GM19023 (cell line): ENCODE measurements around the gene ALAS2.
"Not testable (repeated sequence)": the region's sequence is repeated elsewhere in the genome, so short reads cannot be mapped to it uniquely, and the experiment has no call there.

Source experiments
- ATAC-seq: cut with Tn5 transposase; IDR thresholded peaks from one replicate; pipeline ENCODE4 v1.9.1; 2021; ENCODE audit warnings: mild to moderate bottlenecking, moderate library complexity; ENCODE audit not compliant: unreplicated experiment

Gene ALAS2

DNA sequence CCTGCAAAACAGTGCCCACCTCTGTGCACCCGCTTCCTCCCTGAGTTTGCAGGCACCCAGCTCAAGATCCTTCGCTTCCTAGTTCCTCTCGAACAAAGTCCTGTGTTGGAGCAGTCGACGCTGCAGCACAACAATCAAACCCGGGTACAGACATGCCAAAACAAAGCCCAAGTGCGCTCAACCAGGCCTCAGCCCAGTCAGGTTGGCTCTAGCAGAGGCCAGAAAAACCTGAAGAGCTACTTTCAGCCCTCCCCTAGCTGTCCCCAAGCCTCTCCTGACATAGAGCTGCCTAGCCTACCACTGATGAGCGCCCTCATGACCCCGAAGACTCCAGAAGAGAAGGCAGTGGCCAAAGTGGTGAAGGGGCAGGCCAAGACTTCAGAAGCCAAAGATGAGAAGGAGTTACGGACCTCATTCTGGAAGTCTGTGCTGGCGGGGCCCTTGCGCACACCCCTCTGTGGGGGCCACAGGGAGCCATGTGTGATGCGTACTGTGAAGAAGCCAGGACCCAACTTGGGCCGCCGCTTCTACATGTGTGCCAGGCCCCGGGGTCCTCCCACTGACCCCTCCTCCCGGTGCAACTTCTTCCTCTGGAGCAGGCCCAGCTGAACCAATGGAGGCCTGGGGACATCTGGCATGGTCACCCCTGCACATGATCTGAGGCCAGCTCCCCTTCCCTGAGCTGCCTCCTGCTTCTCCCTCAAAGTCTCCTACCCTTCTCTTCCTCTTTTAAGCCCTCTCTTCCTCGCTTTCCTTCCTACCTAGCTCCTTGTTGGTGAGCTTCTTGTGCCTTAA lies 23.8 kb downstream of the ALAS2 start:
- no peak for ATAC-seq

DNA sequence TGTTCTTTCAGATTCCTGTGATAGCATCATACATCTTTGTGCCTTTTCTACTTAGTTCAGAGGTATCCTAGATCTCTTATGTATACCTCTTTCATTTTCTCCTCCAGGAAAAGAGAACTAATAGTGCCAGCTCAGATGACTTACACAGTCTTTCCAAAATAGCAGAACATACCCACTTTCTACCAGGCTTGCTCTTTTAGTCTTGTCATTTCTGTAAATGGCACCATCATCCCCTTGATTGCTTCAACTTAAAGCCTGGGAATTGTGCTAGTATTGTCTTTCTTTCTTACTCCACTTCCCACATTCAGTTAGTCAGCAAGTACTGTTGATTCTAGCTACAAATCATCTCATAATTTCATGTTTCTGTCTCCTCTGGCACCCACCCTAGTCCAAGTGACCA lies 25.5 kb downstream of the ALAS2 start:
- ATAC-seq = no peak

- no peak for ATAC-seq
These were observed 26.5 kb downstream of the ALAS2 start for GRCh38 chrX:55004231-55004630.

DNA sequence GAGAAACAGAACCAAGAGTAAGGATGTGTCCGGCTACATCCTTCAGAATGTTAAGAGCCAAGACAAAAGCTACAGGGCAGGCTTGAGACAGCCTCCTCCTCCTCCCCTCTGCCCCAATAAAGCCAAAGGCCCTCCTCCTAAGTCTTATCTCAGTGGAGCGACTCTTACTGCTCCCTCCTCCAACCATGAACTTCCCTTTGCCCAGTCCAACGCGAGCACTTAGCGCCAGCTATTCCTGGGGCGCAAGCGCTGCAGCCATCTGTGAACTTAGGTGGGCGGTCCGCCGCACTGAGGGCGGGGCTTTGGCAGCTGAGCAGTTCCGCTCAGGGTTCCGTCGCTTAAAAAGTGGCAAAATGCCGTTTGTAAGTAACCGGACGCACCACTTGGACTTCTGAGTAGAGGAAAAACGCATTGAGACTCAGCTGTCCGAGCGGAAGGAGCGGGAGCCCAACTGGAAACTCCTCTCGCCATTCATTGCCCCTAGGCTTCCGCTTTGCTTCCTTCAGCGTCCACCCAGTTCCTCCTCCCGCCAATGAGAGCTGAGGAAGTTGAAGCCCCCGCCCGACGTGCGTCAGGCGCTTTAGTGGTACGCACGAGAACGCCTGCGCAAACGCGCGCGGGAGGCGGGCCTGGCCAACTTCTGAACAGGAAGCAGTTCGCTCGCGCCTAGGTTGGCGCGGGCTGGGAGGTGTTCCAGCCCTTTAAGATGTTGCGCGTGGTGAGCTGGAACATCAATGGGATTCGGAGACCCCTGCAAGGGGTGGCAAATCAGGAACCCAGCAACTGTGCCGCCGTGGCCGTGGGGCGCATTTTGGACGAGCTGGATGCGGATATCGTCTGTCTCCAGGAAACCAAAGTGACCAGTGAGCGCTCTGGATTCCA lies 30.8 kb downstream of the ALAS2 start, which contains the start of gene APEX2:
Gene APEX2, plus strand, starts transcription at position 647 of the 882 bp plus-strand sequence. Its CDS starts 60 bp downstream, at position 707.
- peak; percentile 93 for ATAC-seq

DNA sequence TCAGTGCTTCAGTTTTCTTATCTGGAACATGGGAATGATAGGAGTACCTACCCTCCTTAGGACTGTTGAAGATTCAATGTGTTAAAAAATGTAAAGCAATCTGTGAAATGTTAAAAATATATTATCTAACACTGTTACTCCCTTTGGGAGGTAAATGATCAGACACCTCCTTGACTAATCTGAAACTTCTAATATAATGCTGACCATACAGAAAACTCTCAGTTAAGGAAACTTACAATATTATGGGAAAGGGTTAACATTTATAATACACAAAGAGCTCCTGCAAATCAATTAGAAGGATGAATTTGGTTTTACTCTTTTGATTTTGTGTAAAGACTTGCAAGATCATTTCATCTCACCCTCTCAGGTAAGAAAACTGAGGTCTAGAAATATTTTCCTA lies 35.2 kb downstream of the ALAS2 start:
- ATAC-seq = no peak

- no peak for ATAC-seq
These were observed 36.0 kb downstream of the ALAS2 start for GRCh38 chrX:54994668-54995351.

DNA sequence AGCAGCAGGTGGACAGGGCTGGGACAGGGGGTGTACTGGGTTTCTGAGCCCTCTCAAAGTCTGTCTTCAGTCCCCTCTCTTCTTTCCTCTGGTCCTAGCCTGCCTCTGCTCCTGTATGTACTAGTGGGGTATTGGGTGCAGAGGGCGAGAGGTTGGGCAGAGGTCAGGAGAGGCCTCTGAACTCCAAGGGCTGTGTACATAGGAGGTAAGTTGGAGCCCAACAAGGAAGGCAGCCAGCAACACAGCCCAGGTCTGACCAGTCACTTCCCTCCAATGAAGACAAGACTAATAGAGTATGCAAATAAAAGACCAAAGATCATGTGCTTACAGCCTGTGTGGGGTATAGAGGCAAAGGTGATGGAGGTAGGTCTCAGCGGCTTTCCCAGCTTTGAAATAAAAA lies 36.7 kb downstream of the ALAS2 start, which contains the start of gene PFKFB1:
Gene PFKFB1, minus strand, starts transcription at position 90 of the 400 bp plus-strand sequence. CDS start 181 bp downstream, outside the sequence.
- ATAC-seq = no peak

DNA sequence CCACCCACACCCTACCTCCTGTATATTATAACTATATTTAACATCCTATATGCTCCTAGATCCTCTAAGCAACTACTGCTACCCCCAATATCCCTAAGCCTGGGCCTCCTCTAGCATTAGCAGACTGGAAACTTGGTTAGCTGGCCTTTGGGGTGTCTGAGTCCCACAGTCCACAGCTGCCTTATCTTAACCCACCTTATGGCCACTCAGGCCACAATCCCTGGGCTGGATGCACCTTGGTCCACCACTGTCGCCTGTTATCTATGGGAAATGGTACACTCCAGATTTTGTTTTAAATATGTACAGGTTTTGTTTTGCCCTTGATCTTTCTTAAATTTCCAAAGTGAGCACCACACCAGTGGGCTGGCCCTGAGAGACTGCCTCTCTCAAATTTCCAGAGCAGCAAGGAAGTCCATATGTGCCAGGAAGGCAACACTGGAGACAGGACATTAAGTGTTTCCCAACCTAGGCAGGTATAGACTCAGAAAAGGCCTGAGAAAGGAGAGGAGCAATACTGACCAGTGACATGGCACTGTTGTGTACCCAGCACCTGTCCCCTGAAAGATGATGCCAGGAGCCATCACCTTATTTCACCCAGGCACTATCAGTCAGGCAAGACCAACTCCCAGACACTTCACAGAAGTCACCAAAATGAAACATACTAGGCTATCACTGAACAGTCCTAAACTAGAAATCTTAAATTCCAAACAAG lies 37.7 kb downstream of the ALAS2 start:
- no peak for ATAC-seq

- ATAC-seq = no peak
These were observed 39.1 kb downstream of the ALAS2 start for GRCh38 chrX:54991706-54992105.

DNA sequence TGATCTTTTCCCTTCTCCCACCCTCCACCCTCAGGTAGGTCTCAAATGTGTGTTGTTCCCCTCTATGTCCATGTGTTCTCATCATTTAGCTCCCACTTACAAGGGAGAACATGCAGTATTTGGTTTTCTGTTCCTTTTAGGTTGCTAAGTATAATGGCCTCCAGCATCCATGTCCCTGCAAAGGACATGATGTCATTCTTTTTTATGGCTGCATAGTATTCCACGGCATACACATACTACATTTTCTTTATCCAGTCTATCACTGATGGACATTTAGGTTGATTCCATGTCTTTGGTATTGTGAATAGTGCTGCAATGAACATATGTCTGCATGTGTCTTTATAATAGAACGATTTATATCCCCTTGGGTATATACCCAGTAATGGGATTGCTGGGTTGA lies 47.5 kb downstream of the ALAS2 start:
- ATAC-seq = not testable (repeated sequence)

GRCh38 chrX:54980334-54980733 lies 50.4 kb downstream of the ALAS2 start:
- no peak for ATAC-seq

DNA sequence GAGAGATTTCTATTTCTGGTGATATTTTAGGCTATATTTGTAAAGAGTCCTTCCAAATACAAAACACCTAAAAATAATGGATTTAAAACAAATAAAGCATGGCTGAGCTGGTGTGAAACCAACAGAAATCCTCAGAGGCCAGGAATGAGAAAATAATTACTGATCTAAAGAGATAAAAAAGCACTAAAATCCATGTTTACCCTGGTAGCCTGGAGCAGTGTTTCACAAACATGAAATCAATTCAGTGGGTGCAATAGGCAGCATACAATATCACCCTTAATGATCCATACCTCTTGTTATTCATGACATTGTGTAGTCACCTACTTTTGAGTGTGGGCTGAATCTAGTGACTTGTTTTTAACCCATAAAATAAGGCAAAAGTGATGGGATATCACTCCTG lies 51.3 kb downstream of the ALAS2 start:
- ATAC-seq = no peak

- ATAC-seq = no peak
These were observed 52.3 kb downstream of the ALAS2 start for GRCh38 chrX:54978448-54978847.

DNA sequence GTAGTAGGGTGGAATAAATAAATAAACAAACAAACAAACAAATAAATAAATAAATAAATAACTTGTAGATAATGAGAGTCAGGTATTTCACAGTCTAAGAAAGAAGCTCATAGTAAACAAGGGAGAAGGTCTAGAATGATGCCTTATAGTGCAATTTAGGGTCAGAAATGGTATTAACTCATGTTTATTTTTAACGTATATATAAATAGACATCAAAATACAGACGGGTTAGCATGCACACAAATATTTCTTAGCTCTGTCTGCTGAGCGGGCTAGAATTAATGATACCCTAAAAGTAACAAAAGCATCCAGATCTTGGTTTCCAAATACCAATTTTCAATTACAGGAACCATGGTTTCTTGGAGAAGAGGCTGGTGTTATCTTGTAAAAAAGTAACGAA lies 53.4 kb downstream of the ALAS2 start:
- ATAC-seq = no peak

GRCh38 chrX:54964766-54965497 lies 65.8 kb downstream of the ALAS2 start:
- ATAC-seq = no peak

- no peak for ATAC-seq
These were observed 69.0 kb downstream of the ALAS2 start for GRCh38 chrX:54961750-54962149.
